Erythroblast (primary cell): ENCODE data around the gene MAP1LC3A.
A peak's percentile ranks its signal among the peaks of the same experiment; 100 is the strongest.

Experiments
- DNase-seq, 2 experiments: peaks; one replicate each; lab custom pipeline; 2025; lab: John Stamatoyannopoulos, UW
- GATA1 ChIP-seq: IDR thresholded peaks from 2 replicates; pipeline ENCODE4 v1.6.1; 2011; ENCODE audit warnings: low read depth, mild to moderate bottlenecking, control low read depth, low read length, moderate library complexity
- POLR2A ChIP-seq: IDR thresholded peaks from 2 replicates; pipeline ENCODE4 v1.6.1; 2011; ENCODE audit warnings: mild to moderate bottlenecking, low read length

MAP1LC3A gene

GRCh38 chr20:34567892-34568865, 9.7 kb downstream of the MAP1LC3A start:
- TF ChIP-seq POLR2A: no peak
- no peak for TF ChIP-seq GATA1
- DNase-seq: no peak

- no peak for DNase-seq
- TF ChIP-seq POLR2A (no peak), GATA1 (no peak)
Measured at GRCh38 chr20:34569598-34569997, 11.1 kb downstream of the MAP1LC3A start.

GRCh38 chr20:34570859-34571306, 12.4 kb downstream of the MAP1LC3A start:
- no peak for DNase-seq
- no peak for TF ChIP-seq GATA1
- TF ChIP-seq POLR2A: no peak

- no peak for TF ChIP-seq POLR2A
- no peak for TF ChIP-seq GATA1
- no peak for DNase-seq
Measured at GRCh38 chr20:34571753-34572152, 13.2 kb downstream of the MAP1LC3A start.

- TF ChIP-seq POLR2A (no peak), GATA1 (no peak)
- DNase-seq: no peak
Measured at GRCh38 chr20:34573541-34574300, 15.2 kb downstream of the MAP1LC3A start.

- TF ChIP-seq GATA1: no peak
- TF ChIP-seq POLR2A: no peak
- DNase-seq: no peak
Measured at GRCh38 chr20:34574426-34574825, 15.9 kb downstream of the MAP1LC3A start.

GRCh38 chr20:34574861-34575260, 16.3 kb downstream of the MAP1LC3A start:
- DNase-seq: no peak
- TF ChIP-seq GATA1 (no peak), POLR2A (no peak)

- DNase-seq: no peak
- TF ChIP-seq POLR2A (no peak), GATA1 (no peak)
Measured at GRCh38 chr20:34575271-34575670, 16.8 kb downstream of the MAP1LC3A start.

GRCh38 chr20:34575756-34576155, 17.2 kb downstream of the MAP1LC3A start:
- TF ChIP-seq POLR2A (no peak), GATA1 (no peak)
- no peak for DNase-seq

GRCh38 chr20:34577061-34577460, 18.5 kb downstream of the MAP1LC3A start:
- no peak for TF ChIP-seq POLR2A
- no peak for DNase-seq

- TF ChIP-seq POLR2A (no peak), GATA1 (no peak)
- no peak for DNase-seq
Measured at GRCh38 chr20:34578025-34578424, 19.5 kb downstream of the MAP1LC3A start.

- TF ChIP-seq GATA1 (no peak), POLR2A (no peak)
- no peak for DNase-seq
Measured at GRCh38 chr20:34578521-34578920, 20.0 kb downstream of the MAP1LC3A start.

GRCh38 chr20:34579191-34579978, 20.9 kb downstream of the MAP1LC3A start:
- peak in 1 of 2 experiments; percentile 15 for DNase-seq

More at GRCh38 chr20:34579191-34579978, 20.9 kb downstream of the MAP1LC3A start:
- TF ChIP-seq POLR2A (no peak), GATA1 (no peak)
